GM12878 (cell line): ENCODE data around the gene SIK2.

Source experiments
- ATF3 ChIP-seq: IDR thresholded peaks from 2 replicates; pipeline ENCODE4 v1.6.1; 2011; ENCODE audit warnings: low read depth, mild to moderate bottlenecking, low read length, moderate library complexity, borderline replicate concordance; ENCODE audit errors: extremely low read depth
- FOXM1 ChIP-seq: IDR thresholded peaks from 2 replicates; pipeline ENCODE4 v1.6.1; 2012; ENCODE audit warnings: low read depth, mild to moderate bottlenecking, inconsistent platforms, low read length, moderate library complexity
- HCFC1 ChIP-seq: fragments of 150-350 bp; IDR thresholded peaks from 2 replicates; pipeline ENCODE4 v1.6.1; 2014; ENCODE audit warnings: low read length
- MEF2B ChIP-seq: fragments of 450-650 bp; IDR thresholded peaks from 2 replicates; pipeline ENCODE4 v1.6.1; 2018; ENCODE audit warnings: mild to moderate bottlenecking, moderate library complexity; ENCODE audit not compliant: partially characterized antibody, poor library complexity, severe bottlenecking
- POLR2A ChIP-seq: IDR thresholded peaks from 2 replicates; pipeline ENCODE4 v1.6.1; 2011; ENCODE audit warnings: low read depth, mild to moderate bottlenecking, low read length
- POLR2AphosphoS5 ChIP-seq: IDR thresholded peaks from 2 replicates; pipeline ENCODE4 v1.6.1; 2011; ENCODE audit warnings: mild to moderate bottlenecking, low read length, inconsistent platforms
- SUPT20H ChIP-seq: IDR thresholded peaks from 2 replicates; pipeline ENCODE4 v1.6.1; 2011; ENCODE audit warnings: low read depth, mild to moderate bottlenecking, low read length, moderate library complexity, borderline replicate concordance; ENCODE audit not compliant: control insufficient read depth
- TAF1 ChIP-seq: IDR thresholded peaks from 2 replicates; pipeline ENCODE4 v1.6.1; 2011; ENCODE audit warnings: mild to moderate bottlenecking, low read depth, low read length, borderline replicate concordance
- ZBTB40 ChIP-seq: fragments of 450-650 bp; IDR thresholded peaks from 2 replicates; pipeline ENCODE4 v1.6.1; 2016; ENCODE audit warnings: mild to moderate bottlenecking, moderate library complexity, borderline replicate concordance
- TF ChIP-seq, protein P1 (sequence below), 3 experiments: IDR thresholded peaks in 2 of 3; conservative IDR thresholded peaks in 1 of 3; 2 replicates each; pipeline ENCODE4 v1.5.1; 2011; ENCODE audit warnings: low read depth in 3 of 3, low read length in 3 of 3, mild to moderate bottlenecking in 3 of 3, control low read depth in 2 of 3, moderate library complexity in 2 of 3, inconsistent platforms in 1 of 3, mixed read lengths in 1 of 3; ENCODE audit not compliant: control insufficient read depth in 2 of 3, insufficient read depth in 1 of 3; ENCODE audit errors: extremely low read depth in 1 of 3
- TF ChIP-seq, protein P2 (sequence below): fragments of 450-650 bp; formaldehyde crosslinking; IDR thresholded peaks from 2 replicates; pipeline ENCODE4 v1.4.0; 2022; ENCODE audit warnings: mild to moderate bottlenecking, moderate library complexity

DNA sequence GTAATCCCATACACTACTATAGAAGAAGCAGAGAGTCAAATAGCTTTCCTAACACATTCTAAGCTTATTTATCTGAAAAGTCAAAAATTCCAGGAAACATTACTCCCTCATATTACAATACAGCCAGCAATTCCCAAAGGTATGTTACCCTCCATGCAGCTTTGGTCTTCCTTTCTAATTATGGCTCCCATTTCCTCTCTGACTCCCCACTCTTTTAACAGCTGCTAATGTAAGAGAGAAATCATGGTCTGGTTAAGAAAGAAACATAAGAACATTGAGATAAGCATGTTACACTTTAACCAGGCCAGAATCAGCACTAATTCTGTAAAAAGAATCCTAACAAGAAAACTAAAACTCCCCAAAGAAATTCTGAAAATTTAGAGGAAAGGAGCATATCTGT is 157.1 kb downstream of the SIK2 start:
- TF ChIP-seq, protein P1, sequence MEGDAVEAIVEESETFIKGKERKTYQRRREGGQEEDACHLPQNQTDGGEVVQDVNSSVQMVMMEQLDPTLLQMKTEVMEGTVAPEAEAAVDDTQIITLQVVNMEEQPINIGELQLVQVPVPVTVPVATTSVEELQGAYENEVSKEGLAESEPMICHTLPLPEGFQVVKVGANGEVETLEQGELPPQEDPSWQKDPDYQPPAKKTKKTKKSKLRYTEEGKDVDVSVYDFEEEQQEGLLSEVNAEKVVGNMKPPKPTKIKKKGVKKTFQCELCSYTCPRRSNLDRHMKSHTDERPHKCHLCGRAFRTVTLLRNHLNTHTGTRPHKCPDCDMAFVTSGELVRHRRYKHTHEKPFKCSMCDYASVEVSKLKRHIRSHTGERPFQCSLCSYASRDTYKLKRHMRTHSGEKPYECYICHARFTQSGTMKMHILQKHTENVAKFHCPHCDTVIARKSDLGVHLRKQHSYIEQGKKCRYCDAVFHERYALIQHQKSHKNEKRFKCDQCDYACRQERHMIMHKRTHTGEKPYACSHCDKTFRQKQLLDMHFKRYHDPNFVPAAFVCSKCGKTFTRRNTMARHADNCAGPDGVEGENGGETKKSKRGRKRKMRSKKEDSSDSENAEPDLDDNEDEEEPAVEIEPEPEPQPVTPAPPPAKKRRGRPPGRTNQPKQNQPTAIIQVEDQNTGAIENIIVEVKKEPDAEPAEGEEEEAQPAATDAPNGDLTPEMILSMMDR (IDR thresholded peaks at IDR 0.05 in 2 of 3, conservative IDR thresholded peaks at IDR 0.05 in 1 of 3; ENCODE audit: control insufficient read depth in 2 of 3, extremely low read depth in 1 of 3, insufficient read depth in 1 of 3, low read depth in 3 of 3, low read length in 3 of 3): no peak
- no peak for TF ChIP-seq TAF1
- no peak for TF ChIP-seq ZBTB40
- TF ChIP-seq, protein P2, sequence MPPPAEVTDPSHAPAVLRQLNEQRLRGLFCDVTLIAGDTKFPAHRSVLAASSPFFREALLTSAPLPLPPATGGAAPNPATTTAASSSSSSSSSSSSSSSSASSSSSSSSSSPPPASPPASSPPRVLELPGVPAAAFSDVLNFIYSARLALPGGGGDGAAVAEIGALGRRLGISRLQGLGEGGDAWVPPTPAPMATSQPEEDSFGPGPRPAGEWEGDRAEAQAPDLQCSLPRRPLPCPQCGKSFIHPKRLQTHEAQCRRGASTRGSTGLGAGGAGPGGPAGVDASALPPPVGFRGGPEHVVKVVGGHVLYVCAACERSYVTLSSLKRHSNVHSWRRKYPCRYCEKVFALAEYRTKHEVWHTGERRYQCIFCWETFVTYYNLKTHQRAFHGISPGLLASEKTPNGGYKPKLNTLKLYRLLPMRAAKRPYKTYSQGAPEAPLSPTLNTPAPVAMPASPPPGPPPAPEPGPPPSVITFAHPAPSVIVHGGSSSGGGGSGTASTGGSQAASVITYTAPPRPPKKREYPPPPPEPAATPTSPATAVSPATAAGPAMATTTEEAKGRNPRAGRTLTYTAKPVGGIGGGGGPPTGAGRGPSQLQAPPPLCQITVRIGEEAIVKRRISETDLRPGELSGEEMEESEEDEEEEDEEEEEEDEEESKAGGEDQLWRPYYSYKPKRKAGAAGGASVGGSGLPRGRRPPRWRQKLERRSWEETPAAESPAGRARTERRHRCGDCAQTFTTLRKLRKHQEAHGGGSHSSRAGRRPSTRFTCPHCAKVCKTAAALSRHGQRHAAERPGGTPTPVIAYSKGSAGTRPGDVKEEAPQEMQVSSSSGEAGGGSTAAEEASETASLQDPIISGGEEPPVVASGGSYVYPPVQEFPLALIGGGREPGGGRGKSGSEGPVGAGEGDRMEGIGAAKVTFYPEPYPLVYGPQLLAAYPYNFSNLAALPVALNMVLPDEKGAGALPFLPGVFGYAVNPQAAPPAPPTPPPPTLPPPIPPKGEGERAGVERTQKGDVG (CRISPR knock-in tag): no peak
- no peak for TF ChIP-seq POLR2A
- no peak for TF ChIP-seq ATF3
- no peak for TF ChIP-seq MEF2B
- no peak for TF ChIP-seq FOXM1
- no peak for TF ChIP-seq HCFC1
- TF ChIP-seq SUPT20H: no peak
- no peak for TF ChIP-seq POLR2AphosphoS5
